Neuron (in vitro differentiated cells): ENCODE measurements around the gene ERICH3.

Source experiments
- H2AFZ ChIP-seq: one replicate; pipeline ENCODE4 v1.6.1; 2013; ENCODE audit warnings: low read depth, mild to moderate bottlenecking, inconsistent platforms, low read length, moderate library complexity
- H3K27me3 ChIP-seq: one replicate; pipeline ENCODE4 v1.6.1; 2013; ENCODE audit warnings: low read length; ENCODE audit not compliant: insufficient read depth
- H3K36me3 ChIP-seq: one replicate; pipeline ENCODE4 v1.6.1; 2013; ENCODE audit warnings: low read length; ENCODE audit not compliant: insufficient read depth
- H3K4me1 ChIP-seq: one replicate; pipeline ENCODE4 v1.6.1; 2013; ENCODE audit warnings: low read length; ENCODE audit not compliant: insufficient read depth
- H3K4me3 ChIP-seq: 2 replicates; pipeline ENCODE4 v1.5.1; 2013; ENCODE audit warnings: mild to moderate bottlenecking, low read length, moderate library complexity
- H3K9me3 ChIP-seq: one replicate; pipeline ENCODE4 v1.6.1; 2013; ENCODE audit warnings: low read length

Gene ERICH3

DNA sequence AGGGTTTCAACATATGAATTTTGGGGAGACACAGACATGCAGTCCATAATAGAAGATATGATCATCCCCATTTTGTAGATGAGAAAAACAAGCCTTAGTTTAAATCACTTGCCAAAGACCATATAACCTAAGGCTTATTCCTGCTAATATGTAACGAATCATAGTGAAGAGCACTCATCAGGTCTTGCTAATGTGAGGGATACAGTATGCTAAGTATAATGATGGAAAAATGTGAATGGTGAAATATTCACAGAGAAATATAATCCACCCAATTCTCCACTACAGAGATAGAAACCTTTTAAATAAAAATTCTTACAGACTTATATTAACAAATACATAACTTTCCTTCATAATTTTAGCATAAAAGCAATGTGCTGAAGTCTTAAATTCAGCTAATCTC is 18.9 kb downstream of the ERICH3 start:
- no peak overlapping the region for H2AFZ ChIP-seq
- H3K9me3 ChIP-seq, result no peaks in the 10 kb centered on the region
- H3K4me3 ChIP-seq, result no peak overlapping the region
- no peaks in the 10 kb centered on the region for H3K36me3 ChIP-seq
- no peaks in the 10 kb centered on the region for H3K4me1 ChIP-seq
- no peaks in the 10 kb centered on the region for H3K27me3 ChIP-seq

DNA sequence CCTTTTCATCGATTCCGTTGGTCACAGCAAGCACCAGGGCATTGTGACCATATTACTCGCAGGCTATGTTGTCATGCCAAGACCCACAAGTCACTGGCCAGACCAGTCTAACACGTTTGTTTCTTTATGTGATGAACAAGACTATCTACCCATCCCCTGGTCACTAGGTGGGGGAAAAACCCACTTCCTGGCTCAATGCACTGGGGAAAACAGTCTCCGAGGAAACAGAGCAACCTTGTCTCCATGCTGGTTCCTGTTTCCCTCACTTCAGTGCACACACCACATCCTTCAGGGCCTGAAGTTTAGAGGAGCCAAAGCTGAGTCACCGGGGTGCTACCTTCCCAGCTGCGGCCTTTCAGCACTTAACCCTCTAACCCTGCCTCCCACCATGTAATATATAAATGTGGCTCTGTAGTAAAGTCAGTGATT is 20.9 kb downstream of the ERICH3 start:
- Histone ChIP-seq H3K4me1 (peaks cover 4% of the 10 kb centered on the region), H2AFZ (no peak overlapping the region), H3K9me3 (no peaks in the 10 kb centered on the region), H3K4me3 (no peak overlapping the region), H3K36me3 (no peaks in the 10 kb centered on the region), H3K27me3 (no peaks in the 10 kb centered on the region)

DNA sequence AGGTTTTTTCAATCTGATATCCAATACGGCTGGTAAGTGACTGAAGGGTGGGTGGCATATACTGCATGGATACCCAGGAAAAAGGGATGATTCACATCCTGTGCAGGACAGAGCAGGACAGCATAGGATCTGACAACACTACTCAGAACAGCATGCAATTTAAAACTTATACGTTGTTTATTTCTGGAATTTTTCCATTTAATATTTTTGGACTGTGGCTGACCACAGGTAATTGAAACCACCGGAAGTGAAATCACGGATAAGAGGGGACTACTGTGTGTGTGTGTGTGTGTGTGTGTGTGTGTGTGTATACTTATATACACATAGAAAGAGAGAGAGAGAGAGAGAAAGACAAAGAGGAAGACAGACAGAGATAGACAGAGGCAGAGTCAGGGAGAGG is 23.0 kb downstream of the ERICH3 start:
- H3K9me3 ChIP-seq, result no peaks in the 10 kb centered on the region
- no peak overlapping the region for H2AFZ ChIP-seq
- H3K27me3 ChIP-seq, result no peaks in the 10 kb centered on the region
- no peaks in the 10 kb centered on the region for H3K36me3 ChIP-seq
- no peak overlapping the region for H3K4me3 ChIP-seq
- peaks cover 4% of the 10 kb centered on the region for H3K4me1 ChIP-seq

DNA sequence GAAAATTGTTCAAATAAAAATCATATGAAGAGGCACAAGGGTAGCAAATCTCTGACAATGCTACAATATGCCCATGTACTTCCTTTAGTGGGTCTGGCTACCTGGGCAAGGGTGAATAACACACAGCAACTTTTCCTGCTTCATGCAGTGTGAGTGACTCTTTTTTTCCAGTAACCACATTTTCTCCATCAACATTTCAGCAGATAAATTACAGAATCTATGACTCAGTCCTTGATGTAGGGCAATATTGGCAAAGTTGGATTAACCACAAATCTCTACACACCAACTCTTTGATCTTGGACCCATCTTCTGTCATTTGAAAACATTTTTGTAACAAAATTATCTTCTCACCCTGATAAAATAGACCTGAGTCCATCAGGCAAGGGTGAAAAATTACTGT is 31.7 kb downstream of the ERICH3 start:
- no peak overlapping the region for H2AFZ ChIP-seq
- H3K36me3 ChIP-seq, result no peaks in the 10 kb centered on the region
- H3K9me3 ChIP-seq, result no peaks in the 10 kb centered on the region
- H3K4me3 ChIP-seq, result no peak overlapping the region
- H3K27me3 ChIP-seq, result no peaks in the 10 kb centered on the region
- H3K4me1 ChIP-seq, result peaks cover 5% of the 10 kb centered on the region

DNA sequence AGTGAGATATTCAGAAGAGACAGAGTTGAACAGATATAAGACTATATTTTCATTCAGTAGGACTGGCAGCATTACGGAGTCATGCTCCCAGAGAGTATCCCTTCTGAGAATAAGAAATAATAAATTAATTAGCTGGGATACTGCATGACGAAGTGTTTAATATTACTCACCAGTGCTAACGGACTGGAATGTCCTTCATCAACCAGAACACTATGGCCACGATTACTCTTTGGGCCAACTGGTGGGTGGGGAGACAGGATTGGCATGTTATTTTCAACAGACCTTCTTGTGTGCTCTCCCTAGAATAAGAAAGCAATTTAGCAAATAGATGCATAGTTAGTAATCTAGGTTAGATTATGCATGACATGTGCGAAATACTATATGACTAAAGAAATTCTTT is 32.4 kb downstream of the ERICH3 start:
- Histone ChIP-seq H3K4me1 (peaks cover 5% of the 10 kb centered on the region), H2AFZ (no peak overlapping the region), H3K4me3 (no peak overlapping the region), H3K9me3 (no peaks in the 10 kb centered on the region), H3K27me3 (no peaks in the 10 kb centered on the region), H3K36me3 (no peaks in the 10 kb centered on the region)

DNA sequence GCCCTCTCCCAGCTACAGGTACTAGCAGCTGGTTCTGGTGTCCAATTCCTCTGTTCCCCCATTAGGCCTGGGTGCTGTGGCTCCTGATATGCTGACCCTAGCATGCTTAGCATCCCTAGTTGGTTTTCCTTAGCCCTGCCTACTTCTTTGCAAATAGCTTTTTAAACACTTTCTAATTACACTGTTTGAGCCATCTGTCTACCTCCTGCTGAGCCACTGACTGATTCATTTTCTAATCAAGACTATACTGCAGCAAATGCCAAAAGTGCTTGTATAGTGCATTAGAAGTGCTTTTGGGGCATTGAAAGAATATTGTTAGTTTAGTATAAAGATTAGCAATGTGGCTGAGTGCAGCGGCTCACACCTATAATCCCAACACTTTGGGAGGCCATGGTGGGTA is 36.3 kb downstream of the ERICH3 start:
- Histone ChIP-seq H3K9me3 (no peaks in the 10 kb centered on the region), H3K27me3 (no peaks in the 10 kb centered on the region), H3K4me3 (no peak overlapping the region), H3K4me1 (peaks cover 5% of the 10 kb centered on the region), H3K36me3 (no peaks in the 10 kb centered on the region), H2AFZ (no peak overlapping the region)

DNA sequence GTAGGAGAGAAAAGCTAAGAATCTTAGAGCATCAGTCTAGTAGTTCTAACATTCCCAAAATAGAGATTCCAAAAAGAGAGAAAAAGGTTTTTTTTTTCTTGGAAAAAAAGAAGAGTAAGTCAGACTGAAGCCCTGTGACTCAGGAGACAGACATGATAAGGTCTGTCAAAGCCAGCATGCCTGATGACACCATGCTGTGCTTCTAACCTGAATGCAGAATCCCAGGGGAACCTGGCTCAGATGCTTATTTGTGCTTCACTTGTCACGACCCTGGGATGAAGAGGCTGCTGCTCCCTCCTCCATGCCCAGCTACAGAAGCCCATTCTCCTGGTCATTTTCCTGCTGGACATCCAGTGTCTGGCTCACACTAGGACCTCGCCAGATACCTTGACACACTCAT is 44.3 kb downstream of the ERICH3 start:
- Histone ChIP-seq H3K9me3 (no peaks in the 10 kb centered on the region), H3K36me3 (no peaks in the 10 kb centered on the region), H3K27me3 (no peaks in the 10 kb centered on the region), H3K4me1 (peaks cover 9% of the 10 kb centered on the region), H3K4me3 (no peak overlapping the region), H2AFZ (no peak overlapping the region)

DNA sequence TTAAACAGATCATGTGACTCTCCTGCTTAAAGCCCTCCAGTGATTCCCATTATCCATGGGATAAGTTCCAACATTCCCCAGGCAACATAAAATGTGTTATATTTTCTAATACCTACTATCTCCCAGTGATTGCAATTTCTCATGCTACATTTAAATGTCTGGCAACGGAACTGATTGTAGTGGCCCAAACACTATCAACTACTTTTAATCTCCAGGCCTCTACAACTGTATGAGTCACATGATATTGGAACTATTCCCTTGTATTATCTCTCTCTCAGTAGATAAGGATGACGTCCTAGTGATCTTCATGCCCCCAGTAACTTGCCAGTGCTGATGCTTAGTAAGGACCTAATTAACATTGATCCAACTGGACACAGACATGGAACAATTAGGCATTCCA is 49.9 kb downstream of the ERICH3 start:
- no peaks in the 10 kb centered on the region for H3K36me3 ChIP-seq
- peaks cover 7% of the 10 kb centered on the region for H3K4me1 ChIP-seq
- no peaks in the 10 kb centered on the region for H3K9me3 ChIP-seq
- no peaks in the 10 kb centered on the region for H3K27me3 ChIP-seq
- H3K4me3 ChIP-seq, result no peak overlapping the region
- no peak overlapping the region for H2AFZ ChIP-seq

DNA sequence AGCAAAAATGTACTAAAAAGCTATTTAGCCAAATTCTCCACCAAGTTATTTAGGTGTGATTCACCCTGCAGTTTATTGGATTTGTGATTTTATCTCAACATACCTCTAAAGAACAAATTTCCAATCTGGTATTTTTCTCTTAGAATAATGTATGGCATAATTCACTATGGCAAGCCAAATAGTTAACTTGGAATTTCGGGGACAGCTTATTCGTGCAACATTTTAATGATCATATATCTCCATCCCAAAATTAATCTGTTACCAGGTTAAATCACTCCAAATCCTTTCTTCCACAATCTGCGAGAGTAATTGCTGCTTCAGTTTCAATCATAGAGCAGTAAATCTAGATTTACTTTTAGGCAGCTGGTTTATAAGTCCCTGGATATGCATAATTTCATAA is 53.4 kb downstream of the ERICH3 start:
- H3K27me3 ChIP-seq, result no peaks in the 10 kb centered on the region
- H3K4me1 ChIP-seq, result peaks cover 15% of the 10 kb centered on the region
- no peaks in the 10 kb centered on the region for H3K9me3 ChIP-seq
- no peak overlapping the region for H3K4me3 ChIP-seq
- H3K36me3 ChIP-seq, result no peaks in the 10 kb centered on the region
- H2AFZ ChIP-seq, result no peak overlapping the region

DNA sequence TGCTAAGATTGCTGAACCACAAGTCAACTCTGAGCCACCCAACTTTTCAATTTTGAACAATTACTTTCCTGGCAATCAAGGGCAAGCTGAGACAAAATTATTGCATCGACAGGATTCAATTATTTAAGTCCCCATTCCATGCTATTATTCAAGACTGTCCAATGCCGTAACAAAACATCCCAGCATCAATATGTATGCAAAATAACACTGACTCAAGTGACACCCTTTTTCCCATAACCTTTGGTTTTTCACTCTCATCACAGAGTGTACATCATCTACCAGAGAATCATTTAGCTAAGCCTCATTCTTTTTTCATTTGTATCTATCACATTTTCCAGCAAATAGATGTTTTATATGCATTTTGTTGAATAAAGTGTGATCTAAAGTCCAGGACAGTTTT is 54.6 kb downstream of the ERICH3 start:
- Histone ChIP-seq H2AFZ (no peak overlapping the region), H3K9me3 (no peaks in the 10 kb centered on the region), H3K36me3 (no peaks in the 10 kb centered on the region), H3K27me3 (no peaks in the 10 kb centered on the region), H3K4me1 (peaks cover 15% of the 10 kb centered on the region), H3K4me3 (no peak overlapping the region)

DNA sequence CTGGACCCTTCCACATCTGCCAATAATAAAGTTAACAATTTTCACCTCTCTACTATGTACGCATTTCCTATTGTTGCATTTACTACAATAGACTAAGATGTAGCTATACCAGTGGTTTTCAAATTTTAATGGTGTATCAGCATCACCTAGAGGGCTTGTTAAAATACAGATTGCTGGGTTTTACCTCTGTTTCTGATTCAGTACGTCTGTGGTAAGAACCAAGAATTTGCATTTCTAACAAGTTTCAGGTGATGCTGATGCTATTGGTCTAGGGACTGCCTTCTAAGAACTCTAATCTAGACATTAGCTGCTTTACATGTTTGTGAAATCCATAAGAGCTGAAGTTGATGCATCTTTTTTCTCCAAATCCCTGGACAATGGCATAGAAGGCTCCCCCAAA is 59.7 kb downstream of the ERICH3 start:
- Histone ChIP-seq H3K9me3 (no peaks in the 10 kb centered on the region), H3K4me3 (no peak overlapping the region), H3K4me1 (peaks cover 9% of the 10 kb centered on the region), H3K36me3 (no peaks in the 10 kb centered on the region), H2AFZ (no peak overlapping the region), H3K27me3 (no peaks in the 10 kb centered on the region)

DNA sequence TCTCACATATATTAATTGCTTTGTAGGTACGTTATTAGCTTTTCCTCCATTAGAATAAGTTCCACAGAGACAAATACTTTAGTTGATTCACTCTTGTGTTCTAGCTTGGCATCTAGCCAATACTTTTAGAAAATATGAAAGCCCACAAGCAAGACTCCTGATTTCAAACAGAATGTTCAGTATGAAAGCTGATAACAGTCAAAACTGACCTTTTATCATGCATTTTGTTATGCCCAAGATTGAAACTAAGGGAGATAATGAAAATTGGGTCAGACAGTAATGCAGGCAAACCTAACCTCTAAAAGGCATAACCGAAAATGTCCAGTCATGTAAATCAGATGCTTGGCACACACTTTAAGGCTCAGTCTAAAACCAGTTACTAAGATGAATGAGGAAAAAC is 61.7 kb downstream of the ERICH3 start:
- H3K27me3 ChIP-seq, result no peaks in the 10 kb centered on the region
- no peaks in the 10 kb centered on the region for H3K36me3 ChIP-seq
- no peaks in the 10 kb centered on the region for H3K9me3 ChIP-seq
- no peak overlapping the region for H3K4me3 ChIP-seq
- no peak overlapping the region for H2AFZ ChIP-seq
- no peaks in the 10 kb centered on the region for H3K4me1 ChIP-seq

DNA sequence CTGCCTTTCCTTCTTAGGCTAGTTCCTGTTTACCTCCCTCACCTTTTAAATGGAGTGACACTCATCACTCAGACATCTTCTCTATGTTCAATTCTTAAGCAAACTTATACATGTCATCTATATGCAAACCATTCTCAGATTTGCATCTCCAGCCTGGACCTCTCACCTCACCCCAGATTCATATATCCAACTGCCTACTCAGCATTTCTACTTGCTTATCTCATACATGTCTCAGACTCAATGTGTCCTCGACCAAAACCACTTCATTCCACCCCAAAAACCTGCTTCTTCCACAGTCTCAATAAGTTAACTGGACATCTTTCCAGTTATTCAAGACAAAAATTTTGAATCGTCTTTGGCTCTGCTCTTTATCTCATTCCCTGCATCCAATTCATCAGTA is 62.6 kb downstream of the ERICH3 start:
- no peaks in the 10 kb centered on the region for H3K9me3 ChIP-seq
- no peak overlapping the region for H2AFZ ChIP-seq
- H3K27me3 ChIP-seq, result no peaks in the 10 kb centered on the region
- H3K4me3 ChIP-seq, result no peak overlapping the region
- no peaks in the 10 kb centered on the region for H3K4me1 ChIP-seq
- H3K36me3 ChIP-seq, result no peaks in the 10 kb centered on the region

DNA sequence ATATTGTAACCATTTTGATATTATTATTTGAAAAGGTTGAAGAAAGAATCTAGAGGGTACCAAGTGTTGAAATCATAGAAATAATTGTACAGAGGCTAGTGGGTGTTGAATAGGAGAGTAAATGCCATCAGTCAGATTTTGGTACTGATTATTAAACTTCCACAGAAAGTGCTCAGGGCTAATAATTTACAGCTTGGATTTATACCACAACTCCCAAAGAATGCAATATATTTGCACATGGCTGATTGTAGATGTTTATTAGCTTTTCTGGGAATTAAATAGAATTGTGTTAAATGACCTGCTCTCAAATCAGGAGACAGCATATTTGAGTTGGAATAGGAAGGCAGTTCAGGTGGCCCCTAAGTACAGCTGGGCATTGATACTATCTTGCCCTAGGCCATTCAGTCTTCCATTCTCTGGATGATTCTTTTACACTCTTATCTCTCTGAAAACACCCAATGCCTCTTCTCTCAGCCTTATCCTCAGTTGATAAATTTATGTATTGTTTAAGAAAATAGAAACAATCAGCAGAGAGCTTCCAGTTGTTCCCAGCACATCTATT is 63.7 kb downstream of the ERICH3 start:
- no peaks in the 10 kb centered on the region for H3K36me3 ChIP-seq
- H3K9me3 ChIP-seq, result peaks cover 2% of the 10 kb centered on the region
- H3K4me1 ChIP-seq, result no peaks in the 10 kb centered on the region
- no peak overlapping the region for H3K4me3 ChIP-seq
- no peak overlapping the region for H2AFZ ChIP-seq
- no peaks in the 10 kb centered on the region for H3K27me3 ChIP-seq
